ENCODE results near the gene PNPLA1.

GRCh38 chr6:36280467-36280866, 10.6 kb downstream of the PNPLA1 start:
- no peak for TF ChIP-seq REST (IDR thresholded peaks at IDR 0.05; ENCODE audit: insufficient read depth in 1 of 2, low read depth in 2 of 2, low read length in 2 of 2)
- no peak for TF ChIP-seq POLR2AphosphoS5 (IDR thresholded peaks at IDR 0.05; ENCODE audit: low read depth, low read length)
- no peak for TF ChIP-seq TAF1 (IDR thresholded peaks at IDR 0.05; ENCODE audit: borderline replicate concordance, insufficient read depth, low read length)
- TF ChIP-seq SIN3A (IDR thresholded peaks at IDR 0.05; ENCODE audit: borderline replicate concordance, insufficient read depth, low read length), result no peak

Measured in PFSK-1 (cell line).